Measurements from ENCODE around the gene KRTAP10-3. TPM values are rescaled to one million over a fixed set of nuclear protein-coding genes. Genes with fewer than 3 reads are reported as not detected.
"Not testable (repeated sequence)": the region's sequence is repeated elsewhere in the genome, so short reads cannot be mapped to it uniquely, and the experiment has no call there.

Gene KRTAP10-3
- total RNA-seq, 4 donors from 2014 or later = not detected

- no peak for TF ChIP-seq POLR2A (IDR thresholded peaks at IDR 0.05)
- no peak for TF ChIP-seq CTCF (IDR thresholded peaks at IDR 0.05)
- Histone ChIP-seq H3K27ac (no peak overlapping the region), H3K36me3 (no peaks in the 10 kb centered on the region), H3K4me1 (no peaks in the 10 kb centered on the region), H3K4me3 (no peak overlapping the region), H3K27me3 (no peaks in the 10 kb centered on the region), H3K9me3 (no peaks in the 10 kb centered on the region)
- peak in 1 of 3 donors; percentile 11 for DNase-seq
Measured at GRCh38 chr21:44583089-44583799, 24.6 kb upstream of the KRTAP10-3 start.

GRCh38 chr21:44582055-44582454 is 23.5 kb upstream of the KRTAP10-3 start:
- TF ChIP-seq CTCF (IDR thresholded peaks at IDR 0.05) (no peak), POLR2A (IDR thresholded peaks at IDR 0.05) (no peak)
- no peaks in the 10 kb centered on the region for H3K9me3 ChIP-seq
- peak in 1 of 3 donors; percentile 15 for DNase-seq
- H3K4me1 ChIP-seq = no peaks in the 10 kb centered on the region
- no peak overlapping the region for H3K27ac ChIP-seq
- H3K36me3 ChIP-seq = no peaks in the 10 kb centered on the region
- H3K4me3 ChIP-seq = no peak overlapping the region
- H3K27me3 ChIP-seq = no peaks in the 10 kb centered on the region

GRCh38 chr21:44581158-44581557 is 22.6 kb upstream of the KRTAP10-3 start:
- no peaks in the 10 kb centered on the region for H3K36me3 ChIP-seq
- H3K27me3 ChIP-seq = no peaks in the 10 kb centered on the region
- no peak for DNase-seq
- no peaks in the 10 kb centered on the region for H3K9me3 ChIP-seq
- TF ChIP-seq POLR2A (IDR thresholded peaks at IDR 0.05) = no peak
- TF ChIP-seq CTCF (IDR thresholded peaks at IDR 0.05) = no peak
- H3K4me3 ChIP-seq = no peak overlapping the region
- no peaks in the 10 kb centered on the region for H3K4me1 ChIP-seq
- no peak overlapping the region for H3K27ac ChIP-seq

GRCh38 chr21:44580231-44580821 is 21.7 kb upstream of the KRTAP10-3 start, which contains the start of gene KRTAP10-5:
Gene KRTAP10-5, minus strand, starts transcription at chr21:44580604. Its CDS starts 26 bp downstream, at chr21:44580578.
- not testable (repeated sequence) for H3K4me1 ChIP-seq, H3K36me3 ChIP-seq, H3K27me3 ChIP-seq, H3K27ac ChIP-seq, H3K9me3 ChIP-seq, H3K4me3 ChIP-seq
- peak in 1 of 3 donors; percentile 27 for DNase-seq

GRCh38 chr21:44579833-44580144 is 21.2 kb upstream of the KRTAP10-3 start:
- Histone ChIP-seq H3K27me3 (no peaks in the 10 kb centered on the region), H3K4me3 (no peak overlapping the region), H3K36me3 (no peaks in the 10 kb centered on the region), H3K4me1 (no peaks in the 10 kb centered on the region), H3K27ac (no peak overlapping the region), H3K9me3 (no peaks in the 10 kb centered on the region)
- no peak for DNase-seq
- TF ChIP-seq CTCF (IDR thresholded peaks at IDR 0.05) (no peak), POLR2A (IDR thresholded peaks at IDR 0.05) (no peak)

GRCh38 chr21:44579056-44579832 is 20.6 kb upstream of the KRTAP10-3 start:
- TF ChIP-seq POLR2A (IDR thresholded peaks at IDR 0.05) = no peak
- no peak for TF ChIP-seq CTCF (IDR thresholded peaks at IDR 0.05)
- DNase-seq = peak in 1 of 3 donors; percentile 36
- Histone ChIP-seq H3K27ac (no peak overlapping the region), H3K4me1 (no peaks in the 10 kb centered on the region), H3K4me3 (no peak overlapping the region), H3K9me3 (no peaks in the 10 kb centered on the region), H3K27me3 (no peaks in the 10 kb centered on the region), H3K36me3 (no peaks in the 10 kb centered on the region)
